Raji (cell line): Measurements from ENCODE around the gene SULT4A1.

Experiments
- POLR2A ChIP-seq: IDR thresholded peaks from 2 replicates; pipeline ENCODE4 v1.6.1; 2011; ENCODE audit warnings: low read depth, low read length, control low read depth; ENCODE audit not compliant: insufficient read depth

SULT4A1 gene

DNA sequence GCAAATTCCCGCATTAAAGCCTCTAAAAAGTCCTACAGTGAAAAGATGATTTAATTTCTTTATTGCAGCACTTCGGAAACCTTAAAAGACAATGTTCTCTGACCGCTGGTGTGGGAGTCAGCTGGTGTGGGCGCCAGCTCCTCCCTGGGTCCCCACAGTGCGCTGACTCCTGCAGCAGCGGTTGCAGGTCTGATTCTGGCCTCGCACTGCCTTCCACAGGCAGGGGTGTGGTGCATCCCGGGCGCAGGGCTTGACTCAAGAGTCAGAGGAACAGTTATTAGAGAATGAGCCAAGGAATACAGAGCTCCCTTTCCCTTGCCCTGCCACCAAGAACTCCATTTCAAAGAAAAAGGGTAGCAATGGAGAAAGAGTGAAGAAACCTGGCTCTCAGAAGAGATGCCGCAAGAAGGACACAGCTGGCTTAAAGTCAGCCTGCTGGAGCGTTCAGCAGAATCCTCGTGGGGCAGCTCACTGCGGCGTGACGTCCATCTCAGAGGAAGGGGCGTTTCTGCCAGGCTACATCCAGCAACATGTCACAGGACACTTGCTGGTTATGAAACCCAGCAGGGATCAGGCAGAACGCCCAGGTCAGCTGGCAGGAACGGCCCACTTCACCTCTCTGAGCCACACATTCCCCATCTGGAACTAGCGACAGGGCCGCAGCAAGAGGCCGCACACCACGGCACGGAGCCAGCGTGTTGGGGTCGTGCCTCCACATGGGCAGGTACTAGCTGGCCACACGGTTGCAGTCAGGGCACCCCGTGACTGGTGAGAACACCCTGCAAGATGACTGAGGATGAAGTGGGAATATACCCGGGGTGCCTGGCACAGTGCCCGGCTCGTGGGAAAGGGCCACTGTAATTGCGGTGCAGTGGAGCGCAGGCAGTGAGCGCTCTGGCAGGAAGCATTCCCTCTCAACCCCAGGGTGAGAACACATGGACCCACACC, 32.1 kb downstream of the SULT4A1 start:
- TF ChIP-seq POLR2A: no peak

GRCh38 chr22:43828998-43829782, 33.1 kb downstream of the SULT4A1 start:
- TF ChIP-seq POLR2A: no peak

GRCh38 chr22:43828725-43828997, 33.7 kb downstream of the SULT4A1 start:
- no peak for TF ChIP-seq POLR2A

DNA sequence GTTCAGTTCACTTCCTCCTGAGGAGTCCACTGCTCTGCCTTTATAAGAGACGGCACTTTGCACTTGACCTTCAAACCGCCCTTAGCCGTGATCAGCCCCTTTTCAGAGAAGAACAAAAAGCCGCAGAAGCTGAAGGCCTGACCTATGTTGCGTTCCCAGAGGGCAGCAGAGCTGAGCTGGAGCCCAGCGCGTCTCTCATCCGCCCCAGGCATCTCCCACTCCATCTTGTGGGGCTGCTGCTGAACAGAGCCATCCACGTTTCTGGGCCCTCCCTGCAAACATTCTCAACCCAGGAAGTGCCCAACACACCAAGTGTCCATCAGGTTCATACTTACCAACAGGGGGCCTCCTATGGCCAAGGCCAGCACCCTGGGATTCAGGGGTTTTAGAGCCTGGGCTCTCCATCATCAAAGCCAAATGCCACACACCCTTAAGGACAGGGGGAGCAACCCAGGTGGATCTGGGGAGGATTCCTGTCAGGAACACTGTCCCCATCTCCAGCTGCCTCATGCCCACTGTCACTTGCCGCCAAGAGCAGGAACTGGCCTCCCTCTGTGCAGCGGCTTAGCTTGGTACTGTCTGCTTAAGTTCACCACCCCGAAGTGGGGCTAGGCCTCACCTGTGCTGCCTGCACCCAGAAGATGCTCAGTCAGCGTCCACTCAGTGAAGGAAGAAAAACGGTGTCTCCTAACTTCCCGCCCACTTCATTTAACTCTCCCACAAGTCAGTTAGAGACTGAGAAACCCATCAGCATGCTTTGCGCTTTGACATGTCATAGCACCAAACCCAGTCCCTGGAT, 34.2 kb downstream of the SULT4A1 start:
- TF ChIP-seq POLR2A: no peak

- no peak for TF ChIP-seq POLR2A
Measured at GRCh38 chr22:43827003-43827735, 35.1 kb downstream of the SULT4A1 start.

- TF ChIP-seq POLR2A: no peak
Measured at GRCh38 chr22:43826142-43827002, 35.9 kb downstream of the SULT4A1 start.

GRCh38 chr22:43825651-43826050, 36.7 kb downstream of the SULT4A1 start:
- TF ChIP-seq POLR2A: no peak

DNA sequence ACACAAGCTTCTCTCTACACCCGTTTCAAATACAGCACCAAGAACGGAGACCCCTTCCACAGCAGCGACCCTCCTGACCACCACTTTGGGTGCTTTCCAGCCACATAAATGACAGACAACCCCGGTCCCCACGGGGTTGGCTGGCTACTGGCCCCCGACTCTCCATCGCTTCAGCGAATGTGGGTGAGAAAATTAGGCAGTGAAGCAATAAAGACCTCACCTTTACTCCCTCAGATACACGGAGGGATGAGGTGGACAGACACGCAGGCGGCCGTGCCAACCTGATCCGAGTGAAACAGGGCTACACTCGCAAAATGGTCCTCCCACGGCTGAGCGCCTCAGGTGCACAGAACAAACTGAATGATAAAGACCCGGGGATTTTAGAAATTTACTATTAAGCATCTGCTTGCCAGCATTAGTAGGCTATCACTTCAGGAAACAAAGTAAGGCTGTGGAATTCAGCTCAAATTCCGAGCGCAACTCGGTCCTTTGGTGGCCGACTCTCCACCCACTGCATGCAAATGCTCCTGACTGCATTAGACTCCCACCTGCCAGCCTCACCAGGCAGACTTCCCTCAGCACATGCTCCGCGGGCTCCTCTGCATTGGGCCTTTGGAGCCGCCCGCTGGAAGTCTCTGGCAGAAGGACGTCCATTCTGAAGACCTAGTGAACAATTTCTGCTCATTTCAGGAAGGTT, 37.4 kb downstream of the SULT4A1 start:
- no peak for TF ChIP-seq POLR2A

DNA sequence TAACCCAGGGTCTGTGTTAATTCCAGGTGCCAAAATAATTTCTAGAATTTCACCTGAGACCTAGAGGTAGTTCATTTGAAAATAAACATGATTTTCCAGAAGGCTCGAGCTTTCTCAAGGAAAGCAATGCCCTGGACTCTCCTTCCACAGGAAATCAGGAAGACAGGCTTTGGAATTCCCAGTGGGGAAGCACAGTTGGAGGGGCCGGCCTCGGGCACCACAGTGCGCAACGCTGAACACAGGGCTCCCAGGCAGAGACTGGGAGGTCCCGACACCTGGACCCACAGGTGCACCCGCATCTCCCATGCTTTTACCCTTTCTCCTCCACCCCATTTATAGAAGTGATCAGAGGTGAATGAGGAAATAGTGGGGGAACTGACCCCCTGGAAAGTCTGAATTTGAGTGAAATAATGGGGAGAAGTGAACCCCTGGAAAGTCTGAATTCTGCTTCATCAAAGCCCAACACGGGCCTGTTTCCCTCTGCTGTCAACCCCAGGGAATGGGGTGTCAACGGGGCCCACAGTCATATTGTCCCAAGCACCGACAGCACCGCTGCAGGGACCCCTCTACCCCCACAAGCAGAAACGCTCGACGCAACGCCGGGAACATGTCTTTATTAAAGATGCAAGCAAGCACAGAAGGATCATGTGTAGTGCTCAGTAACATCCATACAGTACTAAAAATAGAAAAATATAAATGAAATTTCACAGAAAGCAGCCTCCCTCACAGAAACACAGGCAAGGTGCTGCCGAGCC, 38.2 kb downstream of the SULT4A1 start:
- TF ChIP-seq POLR2A: no peak

- no peak for TF ChIP-seq POLR2A
Measured at GRCh38 chr22:43823353-43823908, 38.9 kb downstream of the SULT4A1 start.

DNA sequence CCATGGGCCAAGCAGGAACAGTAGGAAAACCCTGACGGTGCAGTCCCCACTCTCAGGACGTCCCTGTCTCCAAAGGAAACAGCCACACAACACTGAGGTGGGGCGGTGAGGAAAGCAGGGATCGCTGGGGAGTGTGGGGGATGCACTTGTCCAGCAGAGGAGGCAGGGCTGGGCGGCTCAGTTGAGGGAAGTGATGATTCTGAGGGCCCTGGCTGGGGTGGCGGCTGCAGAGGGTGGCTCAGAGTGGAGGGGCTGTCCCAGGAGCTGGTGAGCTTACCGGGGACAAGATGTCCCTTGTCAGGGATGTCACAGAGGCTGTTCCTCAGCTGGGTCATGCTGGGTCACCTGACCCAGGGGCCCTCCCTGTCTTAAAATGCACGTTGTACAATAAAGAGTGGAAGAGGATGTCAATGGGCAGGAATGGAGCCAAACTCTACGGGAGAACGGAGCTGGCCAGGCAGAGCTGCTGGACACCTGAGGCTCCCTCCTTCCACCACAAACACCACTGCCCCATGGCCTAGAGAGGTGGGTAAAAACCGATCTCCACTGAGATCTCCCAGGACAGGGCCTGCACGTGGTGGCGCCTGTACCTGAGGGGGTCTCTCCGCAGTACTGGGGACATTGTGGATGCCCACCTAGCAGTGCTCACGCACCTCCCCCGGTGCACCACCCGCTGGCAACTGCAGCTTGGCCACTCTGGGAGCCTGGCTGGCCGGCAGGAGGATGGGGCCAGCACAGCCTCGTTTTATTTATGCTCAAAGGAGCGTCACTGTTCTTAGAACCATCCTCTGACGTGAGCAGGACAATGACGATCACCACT, 40.5 kb downstream of the SULT4A1 start:
- no peak for TF ChIP-seq POLR2A
